HAP-1 (cell line): Measurements from ENCODE around the gene ASCL2.

Experiments used
- DNase-seq, 2 experiments: peaks; one replicate each; pipeline ENCODE4 v3.0.0-alpha.2; 2016 to 2020; ENCODE audit warnings: low spot score in 2 of 2
- H3K27me3 ChIP-seq: fragments of 250-450 bp; sonication (Bioruptor Pico); 2 replicates; pipeline ENCODE4 v1.5.1; 2020; ENCODE audit warnings: low read depth, mild to moderate bottlenecking, moderate library complexity
- H3K36me3 ChIP-seq: fragments of 250-450 bp; sonication (Bioruptor Pico); replicated peaks from 2 replicates; pipeline ENCODE4 v1.5.1; 2020; ENCODE audit warnings: mild to moderate bottlenecking
- H3K4me1 ChIP-seq: fragments of 250-450 bp; sonication (Bioruptor Pico); 2 replicates; pipeline ENCODE4 v1.5.1; 2020; ENCODE audit warnings: mild to moderate bottlenecking
- H3K4me3 ChIP-seq: fragments of 250-450 bp; sonication (Bioruptor Pico); 2 replicates; pipeline ENCODE4 v1.5.1; 2020; ENCODE audit warnings: mild to moderate bottlenecking, moderate library complexity
- H3K9me3 ChIP-seq: fragments of 250-450 bp; sonication (Bioruptor Pico); 2 replicates; pipeline ENCODE4 v1.5.1; 2020; ENCODE audit warnings: mild to moderate bottlenecking, moderate library complexity
- in situ Hi-C: fragments of 300-500 bp; cut with MboI; formaldehyde crosslinking; loops from 3 replicates; pipeline ENCODE4 v1.14.3; 2020; ENCODE audit warnings: low sequenced_read_pairs, inconsistent platforms, mixed read lengths

The ASCL2 gene

DNA sequence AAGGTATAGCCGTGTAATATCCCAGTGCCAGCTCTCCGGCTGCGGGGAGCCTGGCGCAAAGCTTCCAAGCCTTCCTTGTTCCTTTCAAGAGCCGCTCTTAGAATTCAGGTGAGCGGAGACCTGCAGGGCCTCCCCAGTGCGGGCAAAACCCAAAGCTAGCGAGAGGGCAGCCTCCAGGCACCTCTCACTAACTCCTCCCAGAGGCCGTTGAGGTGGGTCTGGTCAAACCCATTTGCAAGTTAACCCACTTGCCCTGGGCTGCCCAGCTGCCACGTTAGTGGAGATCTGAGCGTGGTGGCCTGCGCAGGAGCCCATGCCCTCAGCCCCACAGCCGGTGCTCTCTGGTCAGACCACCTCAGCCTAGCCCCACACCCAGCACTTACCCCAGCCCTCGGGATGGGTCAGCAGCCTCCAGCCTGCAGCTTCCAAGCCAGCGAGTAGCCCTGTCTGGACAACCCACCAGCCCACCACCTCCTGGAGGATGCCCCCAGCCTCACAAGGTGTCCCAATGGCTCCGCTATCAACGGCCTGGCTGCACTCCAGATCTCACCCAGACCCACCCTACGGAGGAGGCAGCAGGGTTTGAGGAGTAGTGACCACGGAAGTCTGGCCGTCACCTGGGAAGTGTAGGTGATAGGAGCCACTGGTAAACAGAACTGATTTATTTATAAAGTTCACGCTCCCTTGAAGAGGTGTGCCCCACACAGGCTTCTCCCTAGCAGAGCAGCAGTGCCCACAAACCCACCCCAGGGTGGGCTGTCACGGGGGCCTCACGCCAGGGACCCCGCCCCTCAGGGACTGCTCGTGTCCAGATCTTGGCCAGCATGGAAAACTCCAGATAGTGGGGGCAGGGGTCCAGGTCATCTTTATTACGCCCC is 2.3 kb downstream of the ASCL2 start:
- DNase-seq: no peak
- no peaks in the 10 kb centered on the region for H3K4me1 ChIP-seq
- H3K36me3 ChIP-seq: no peaks in the 10 kb centered on the region
- H3K27me3 ChIP-seq: peaks cover 8% of the 10 kb centered on the region; the same call in 1 of the 2 replicates
- in situ Hi-C loops: no loop called here
- no peak overlapping the region for H3K4me3 ChIP-seq
- H3K9me3 ChIP-seq: no peaks in the 10 kb centered on the region

DNA sequence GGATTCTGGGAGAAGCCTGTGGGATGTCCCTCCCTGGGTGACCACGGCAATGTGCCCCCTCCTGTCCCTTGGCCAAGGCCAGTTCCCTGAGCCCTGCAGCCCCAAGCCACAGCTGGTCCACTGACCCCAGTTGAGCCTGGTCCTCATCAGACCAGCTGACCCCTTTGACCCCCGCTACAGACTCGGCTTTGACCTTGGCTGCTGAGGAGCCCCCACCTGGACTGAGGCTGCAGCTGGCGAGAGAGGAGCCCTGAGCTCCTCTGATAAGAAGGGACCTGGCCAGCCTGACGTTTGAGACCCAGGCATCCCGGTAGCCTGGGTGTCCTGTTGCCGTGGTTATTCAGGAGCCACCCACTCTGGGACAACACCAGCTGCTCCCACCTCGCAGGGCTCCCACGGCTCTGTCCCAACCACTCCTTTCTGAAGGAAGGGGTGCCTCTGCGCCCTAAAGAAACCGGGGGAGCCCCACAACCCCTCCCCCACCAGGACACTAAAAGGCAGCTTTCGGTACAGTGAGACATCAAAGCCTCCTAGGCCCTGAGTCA is 3.0 kb downstream of the ASCL2 start:
- Histone ChIP-seq H3K9me3 (no peaks in the 10 kb centered on the region), H3K4me3 (no peak overlapping the region), H3K4me1 (no peaks in the 10 kb centered on the region), H3K27me3 (peaks cover 8% of the 10 kb centered on the region; the same call in 1 of the 2 replicates), H3K36me3 (no peaks in the 10 kb centered on the region)
- no peak for DNase-seq
- in situ Hi-C loops: no loop called here

DNA sequence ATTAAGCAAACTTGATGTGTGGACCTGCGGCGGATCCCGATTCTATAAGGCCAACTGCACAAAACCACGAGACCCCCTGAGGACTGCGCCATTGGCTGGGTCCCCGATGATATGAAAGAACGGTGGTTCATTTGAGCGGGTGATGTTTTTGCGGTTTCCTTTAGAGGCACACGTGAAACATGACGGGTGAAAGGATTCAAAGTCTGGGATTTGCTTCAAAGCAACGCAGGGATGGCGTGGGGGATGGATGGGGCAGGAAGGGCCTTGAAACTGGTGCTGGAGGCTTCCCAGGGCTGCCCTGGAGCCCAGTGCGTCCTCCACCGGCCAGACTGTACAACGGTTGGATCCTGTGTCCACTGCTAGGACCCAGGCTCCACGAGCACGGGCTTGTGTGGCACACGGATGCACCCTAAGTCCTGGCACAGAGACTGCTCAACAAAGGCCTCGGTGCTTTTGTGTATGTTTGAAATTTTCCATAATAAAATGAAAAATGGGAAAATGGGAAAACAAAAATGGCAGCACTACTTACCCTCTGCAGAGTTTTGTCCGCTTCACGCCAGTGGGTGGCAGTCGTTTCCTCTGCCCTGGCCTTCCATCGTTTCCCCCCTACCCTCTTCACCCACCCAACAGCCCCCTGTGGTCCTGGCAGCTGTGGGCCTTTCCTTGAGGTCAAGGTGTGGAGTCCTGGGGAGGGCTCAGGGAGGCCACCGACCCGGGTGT is 3.6 kb downstream of the ASCL2 start:
- in situ Hi-C loops: no loop called here
- Histone ChIP-seq H3K9me3 (no peaks in the 10 kb centered on the region), H3K36me3 (no peaks in the 10 kb centered on the region), H3K4me1 (no peaks in the 10 kb centered on the region), H3K4me3 (no peak overlapping the region), H3K27me3 (peaks cover 8% of the 10 kb centered on the region; the same call in 1 of the 2 replicates)
- no peak for DNase-seq

DNA sequence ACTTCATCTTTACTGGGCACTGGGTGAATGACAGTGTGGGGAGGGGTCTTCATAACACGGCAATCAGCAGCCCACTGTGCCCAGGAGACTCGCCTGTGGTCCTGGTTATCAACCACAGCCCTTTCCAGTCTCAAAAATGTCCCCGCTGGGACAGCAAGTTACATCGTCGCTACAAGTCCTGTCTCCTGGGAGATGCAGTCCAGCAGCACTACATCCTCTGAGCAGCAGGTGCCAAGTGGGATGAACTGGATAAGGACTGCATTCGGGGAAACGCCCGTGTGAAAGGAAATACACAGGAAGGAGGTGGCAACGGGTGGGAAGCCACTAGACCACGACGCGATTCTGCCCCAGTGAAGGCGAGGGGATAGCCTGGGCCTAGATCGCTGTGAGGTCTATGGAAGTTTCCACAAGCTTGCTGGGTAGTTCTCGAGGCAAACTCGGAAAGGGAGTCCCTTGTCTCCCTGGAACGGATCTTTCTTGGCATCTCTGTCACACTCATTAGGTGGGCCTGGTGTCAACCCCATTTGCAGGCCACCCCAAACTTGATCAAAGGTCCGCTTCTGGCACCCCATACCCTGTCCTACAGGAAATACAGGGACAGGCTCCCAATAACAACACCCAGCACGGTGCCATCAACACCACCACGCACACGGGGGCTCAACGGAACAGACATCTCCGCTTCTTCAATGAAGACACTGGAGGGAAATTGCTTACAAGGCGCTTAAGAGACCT is 4.4 kb downstream of the ASCL2 start:
- Histone ChIP-seq H3K9me3 (no peaks in the 10 kb centered on the region), H3K4me1 (no peaks in the 10 kb centered on the region), H3K27me3 (peaks cover 8% of the 10 kb centered on the region; the same call in 1 of the 2 replicates), H3K36me3 (no peaks in the 10 kb centered on the region), H3K4me3 (no peak overlapping the region)
- in situ Hi-C loops: no loop called here
- DNase-seq: no peak

DNA sequence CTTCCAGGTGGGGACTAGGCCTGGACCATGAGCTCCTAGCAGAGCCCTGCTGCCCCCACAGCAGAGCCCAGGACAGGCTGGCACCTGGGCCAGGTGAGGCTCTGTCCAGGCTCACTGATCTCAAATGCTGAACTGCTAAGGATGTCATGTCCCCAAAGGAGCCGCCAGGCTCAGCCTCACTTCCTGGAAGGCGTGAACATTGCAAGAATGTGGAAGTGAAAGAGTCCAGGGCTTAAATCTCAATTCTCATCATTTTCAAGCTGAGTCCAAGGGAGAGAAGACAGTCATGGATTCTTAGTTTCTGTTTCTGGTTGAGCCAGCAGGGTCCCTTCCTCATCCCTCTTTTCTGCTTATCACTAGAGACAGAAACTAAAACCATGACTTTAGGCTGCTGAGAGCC is 5.0 kb downstream of the ASCL2 start:
- Histone ChIP-seq H3K27me3 (peaks cover 8% of the 10 kb centered on the region; the same call in 1 of the 2 replicates), H3K9me3 (no peaks in the 10 kb centered on the region), H3K36me3 (no peaks in the 10 kb centered on the region), H3K4me3 (no peak overlapping the region), H3K4me1 (no peaks in the 10 kb centered on the region)
- in situ Hi-C loops: no loop called here
- DNase-seq: no peak

DNA sequence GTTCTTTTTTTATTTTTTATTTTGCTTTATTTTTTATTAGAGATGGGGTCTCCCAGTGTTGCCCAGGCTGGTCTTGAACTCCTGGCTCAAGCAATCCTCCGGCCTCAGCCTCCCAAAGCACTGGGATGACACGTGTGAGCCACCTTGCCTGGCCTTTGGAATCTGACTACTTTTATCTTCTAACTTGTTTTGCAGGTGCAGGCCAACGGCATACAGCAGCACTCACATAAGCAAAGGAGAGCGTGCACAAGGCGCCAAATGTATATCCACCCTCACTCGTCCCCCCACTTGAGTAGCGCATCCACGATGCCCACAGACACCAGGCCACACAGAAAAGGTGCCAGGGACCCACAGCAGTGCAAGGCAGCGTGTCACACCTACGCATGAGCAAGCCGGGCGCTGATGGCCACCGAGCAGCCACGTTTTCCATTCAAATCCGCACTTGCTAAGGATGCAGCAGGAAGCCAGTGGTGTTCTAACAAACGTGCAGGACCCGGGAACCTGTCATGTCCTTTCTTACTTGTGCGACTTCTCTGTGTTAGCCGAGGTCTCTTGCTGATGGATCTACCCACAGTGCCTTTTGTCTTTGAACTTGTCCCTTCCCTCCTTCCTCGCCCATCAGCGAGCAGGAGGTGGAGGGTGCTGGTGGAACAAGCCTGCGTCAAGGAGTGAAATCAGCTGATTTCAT is 5.9 kb downstream of the ASCL2 start:
- in situ Hi-C loops: no loop called here
- H3K4me3 ChIP-seq: no peak overlapping the region
- no peaks in the 10 kb centered on the region for H3K36me3 ChIP-seq
- no peaks in the 10 kb centered on the region for H3K9me3 ChIP-seq
- no peaks in the 10 kb centered on the region for H3K4me1 ChIP-seq
- DNase-seq: no peak
- H3K27me3 ChIP-seq: peaks cover 8% of the 10 kb centered on the region; the same call in 1 of the 2 replicates

DNA sequence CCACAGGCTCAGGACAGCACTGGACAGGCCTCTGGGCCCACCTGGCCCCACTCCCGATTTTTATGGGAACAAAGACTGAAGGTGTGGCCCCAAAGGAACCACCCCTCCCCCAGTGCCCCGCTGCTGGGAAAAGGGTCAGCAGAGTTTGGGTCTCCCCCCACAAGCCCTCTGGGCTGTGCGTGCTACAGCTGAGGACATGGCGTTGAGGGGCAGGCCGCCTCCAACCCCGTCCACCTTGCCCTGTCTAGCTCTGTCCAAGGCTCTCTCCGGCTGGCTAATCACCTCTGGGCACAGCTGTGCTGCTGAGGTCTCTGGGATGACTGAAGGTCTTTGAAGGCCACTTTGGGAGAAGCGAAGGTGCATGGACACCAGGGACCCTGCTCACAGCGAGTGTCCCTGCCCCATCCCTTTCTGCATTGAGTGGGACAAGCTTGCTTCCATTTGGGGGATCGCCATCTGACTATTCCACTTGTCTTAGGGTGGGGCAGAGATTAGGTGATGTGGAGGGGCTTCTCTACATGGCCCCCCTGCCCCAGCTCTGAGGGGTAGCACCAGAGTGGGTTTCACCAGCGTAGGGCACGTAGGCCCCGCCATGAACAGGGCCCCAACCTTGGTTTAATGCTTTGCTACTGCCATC is 6.5 kb downstream of the ASCL2 start:
- Histone ChIP-seq H3K9me3 (no peaks in the 10 kb centered on the region), H3K27me3 (0 out of 2 replicates have a peak, but pooled peaks cover 5% of the 10 kb centered on the region), H3K4me3 (no peak overlapping the region), H3K4me1 (no peaks in the 10 kb centered on the region), H3K36me3 (no peaks in the 10 kb centered on the region)
- no peak for DNase-seq
- in situ Hi-C loops: no loop called here

DNA sequence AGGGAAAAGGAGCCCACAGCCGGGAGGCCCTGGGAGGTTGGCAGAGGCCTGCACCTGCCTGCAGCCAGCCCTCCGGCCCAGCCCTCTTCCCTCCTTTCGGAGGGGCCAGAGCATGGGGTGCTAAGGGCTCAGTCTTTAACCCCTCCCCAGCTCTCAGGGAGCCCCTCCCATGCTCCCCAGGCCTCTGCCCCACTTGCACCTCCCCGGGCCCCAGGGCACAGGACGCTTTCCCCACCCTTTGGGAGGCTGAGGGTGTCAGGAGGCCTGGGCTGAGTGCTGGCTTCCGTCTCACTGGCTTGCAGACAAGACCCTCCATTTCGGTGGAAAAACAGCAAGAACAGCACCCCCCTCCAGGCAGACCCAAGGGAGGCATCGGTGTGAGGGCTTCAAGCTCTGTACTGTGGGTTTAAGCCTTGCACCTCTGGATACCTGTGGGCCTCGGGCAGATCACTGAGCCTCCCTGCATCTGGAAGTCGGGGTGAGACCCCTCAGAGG is 7.3 kb downstream of the ASCL2 start:
- no peaks in the 10 kb centered on the region for H3K36me3 ChIP-seq
- H3K9me3 ChIP-seq: no peaks in the 10 kb centered on the region
- H3K4me1 ChIP-seq: no peaks in the 10 kb centered on the region
- H3K4me3 ChIP-seq: no peak overlapping the region
- DNase-seq: no peak
- in situ Hi-C loops: no loop called here
- 0 out of 2 replicates have a peak, but pooled peaks cover 5% of the 10 kb centered on the region for H3K27me3 ChIP-seq

DNA sequence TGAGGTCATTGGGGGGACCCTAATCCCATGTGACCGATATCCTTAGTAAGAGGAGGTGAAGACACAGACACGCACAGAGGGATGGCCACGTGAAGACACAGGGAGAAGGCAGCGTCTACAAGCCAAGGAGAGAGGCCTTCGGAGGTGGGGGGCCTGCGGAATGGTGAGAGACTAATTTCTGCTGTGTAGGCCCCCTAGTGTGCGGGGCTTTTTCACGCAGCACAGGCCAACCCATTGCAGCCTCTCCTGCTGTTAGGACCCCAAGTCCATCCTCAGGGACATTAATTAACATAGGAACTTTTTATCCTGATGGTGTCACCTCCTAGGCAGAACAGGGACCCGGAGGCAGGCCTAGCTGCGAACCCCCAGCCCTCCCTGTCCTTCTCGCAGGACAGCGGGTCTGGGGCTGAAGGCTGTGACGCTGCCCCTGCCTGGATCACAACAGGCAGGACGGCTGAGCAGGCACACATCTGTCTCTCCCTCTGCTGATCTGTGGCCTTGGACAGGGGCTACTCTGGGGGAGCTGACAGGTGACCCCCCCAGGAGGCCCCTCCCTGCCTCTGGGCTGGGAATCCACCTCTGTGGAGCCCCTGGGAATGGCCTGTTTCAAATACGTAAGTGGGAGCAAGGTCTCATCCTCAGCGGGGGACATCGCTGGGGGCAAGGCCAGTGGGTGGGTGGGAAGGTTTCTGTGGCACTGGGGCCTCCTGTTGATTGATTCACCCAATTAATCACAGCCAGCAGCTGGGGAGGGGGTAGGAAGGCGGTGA is 7.9 kb downstream of the ASCL2 start:
- DNase-seq: no peak
- no peak overlapping the region for H3K4me3 ChIP-seq
- H3K27me3 ChIP-seq: 0 out of 2 replicates have a peak, but pooled peaks cover 5% of the 10 kb centered on the region
- no peaks in the 10 kb centered on the region for H3K36me3 ChIP-seq
- H3K4me1 ChIP-seq: no peaks in the 10 kb centered on the region
- no peaks in the 10 kb centered on the region for H3K9me3 ChIP-seq
- in situ Hi-C loops: no loop called here

DNA sequence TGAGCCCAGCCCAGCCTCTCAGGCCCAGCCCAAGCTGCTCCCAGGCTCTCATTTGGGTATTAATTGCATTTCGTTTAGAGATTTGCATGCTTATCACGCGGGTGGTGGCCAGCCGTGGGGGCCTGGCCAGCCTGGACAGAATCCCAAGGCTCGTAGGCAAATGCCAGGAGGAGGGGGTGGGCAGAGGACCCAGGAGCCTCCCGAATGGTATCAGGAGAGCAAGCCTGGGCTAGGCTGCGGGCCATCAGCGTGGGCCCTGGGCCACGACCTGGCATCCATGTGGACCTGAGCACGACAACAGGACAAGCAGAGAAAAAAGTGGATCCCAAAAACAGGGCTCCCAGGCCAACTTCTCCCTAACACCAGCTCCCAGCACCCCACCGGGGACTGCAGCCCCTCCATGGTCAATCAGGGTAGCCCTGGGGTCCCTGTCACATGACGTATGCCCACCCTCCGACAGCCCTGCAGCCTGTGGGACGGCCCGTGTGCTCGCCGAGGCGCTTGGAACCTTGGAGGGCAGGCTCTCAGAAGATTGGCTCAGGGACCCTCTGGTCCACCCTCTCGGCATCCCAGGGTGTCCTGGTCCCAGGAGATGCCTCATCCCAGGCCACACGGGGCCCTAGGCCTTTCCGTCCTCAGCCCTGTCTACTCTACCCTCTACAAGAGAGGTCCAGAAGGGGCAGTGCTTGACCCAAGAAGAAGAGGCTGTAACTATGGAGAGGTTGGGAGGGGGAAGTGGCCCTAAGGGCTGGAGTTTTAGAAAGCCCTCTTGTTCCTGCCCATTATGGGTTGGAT is 8.8 kb downstream of the ASCL2 start:
- no peak overlapping the region for H3K4me3 ChIP-seq
- H3K27me3 ChIP-seq: 0 out of 2 replicates have a peak, but pooled peaks cover 5% of the 10 kb centered on the region
- in situ Hi-C loops: no loop called here
- no peaks in the 10 kb centered on the region for H3K9me3 ChIP-seq
- DNase-seq: no peak
- no peaks in the 10 kb centered on the region for H3K4me1 ChIP-seq
- no peaks in the 10 kb centered on the region for H3K36me3 ChIP-seq

DNA sequence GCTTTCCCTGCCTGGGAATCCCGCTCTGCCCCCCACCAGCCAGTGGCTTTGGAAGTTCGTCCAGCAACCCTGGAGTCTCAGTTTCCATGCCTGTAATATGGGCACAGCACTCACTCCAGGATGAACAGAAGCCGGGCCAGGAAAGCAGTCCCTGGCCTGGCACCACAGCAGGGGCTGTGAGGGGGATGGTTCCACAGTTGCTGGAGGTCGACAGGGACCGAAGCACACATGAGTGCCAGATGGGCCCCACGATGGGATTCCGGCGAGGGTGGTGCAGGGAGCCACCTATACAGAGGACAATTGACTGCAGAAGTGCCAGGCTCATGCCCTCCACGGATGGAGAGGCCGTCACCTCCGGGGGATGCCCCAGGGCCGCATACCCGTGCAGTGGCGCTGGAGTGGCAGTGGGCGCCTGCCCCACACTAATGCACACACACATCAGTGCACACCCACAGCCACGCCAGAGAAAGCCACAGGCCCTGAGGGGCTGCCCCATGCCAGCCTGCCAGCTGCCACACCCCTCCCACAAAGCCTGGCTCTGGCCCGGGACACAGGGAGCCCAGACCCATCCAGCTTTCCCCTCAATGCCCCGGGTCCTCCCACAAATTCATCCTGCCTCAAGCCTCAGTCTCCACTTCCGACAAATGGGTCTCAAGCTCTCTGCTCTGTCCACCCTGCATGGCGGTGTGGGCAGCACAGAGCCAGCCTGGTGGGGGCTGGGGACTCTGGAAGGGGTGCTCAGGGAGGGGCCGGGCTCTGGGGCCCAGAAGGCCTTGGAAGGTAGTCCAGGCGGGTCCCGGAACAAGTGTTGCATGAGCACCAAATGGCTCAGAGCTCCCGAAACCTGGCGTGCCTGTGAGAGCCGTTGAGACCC is 9.7 kb downstream of the ASCL2 start:
- Histone ChIP-seq H3K9me3 (no peaks in the 10 kb centered on the region), H3K36me3 (no peaks in the 10 kb centered on the region), H3K4me3 (no peak overlapping the region), H3K4me1 (no peaks in the 10 kb centered on the region), H3K27me3 (peaks cover 6% of the 10 kb centered on the region; the same call in 1 of the 2 replicates)
- no peak for DNase-seq
- in situ Hi-C loops: no loop called here
